GM12801 (cell line): ENCODE results near the gene PRKD1.

Experiments
- TF ChIP-seq, protein P1 (sequence below): IDR thresholded peaks from one replicate; pipeline ENCODE4 v1.5.1; 2011; ENCODE audit warnings: control low read depth; ENCODE audit not compliant: insufficient read length; ENCODE audit errors: extremely low read depth

The PRKD1 gene

DNA sequence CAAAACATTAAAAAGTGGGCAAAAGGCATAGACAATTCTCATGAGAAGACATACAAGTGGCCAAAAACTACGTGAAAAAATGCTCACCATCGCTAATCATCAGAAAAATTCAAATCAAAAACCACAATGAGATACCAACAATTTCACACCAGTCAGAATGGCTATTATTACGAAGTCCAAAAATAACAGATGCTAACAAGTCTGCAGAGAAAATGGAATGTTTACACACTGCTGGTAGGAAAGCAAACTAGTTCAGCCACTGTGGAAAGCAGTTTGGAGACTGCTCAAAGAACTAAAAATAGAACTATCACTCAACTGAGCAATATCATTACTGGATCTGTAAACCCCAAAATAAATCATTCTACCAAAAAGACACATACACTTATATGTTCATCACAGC, 76.2 kb downstream of the PRKD1 start:
- TF ChIP-seq, protein P1, sequence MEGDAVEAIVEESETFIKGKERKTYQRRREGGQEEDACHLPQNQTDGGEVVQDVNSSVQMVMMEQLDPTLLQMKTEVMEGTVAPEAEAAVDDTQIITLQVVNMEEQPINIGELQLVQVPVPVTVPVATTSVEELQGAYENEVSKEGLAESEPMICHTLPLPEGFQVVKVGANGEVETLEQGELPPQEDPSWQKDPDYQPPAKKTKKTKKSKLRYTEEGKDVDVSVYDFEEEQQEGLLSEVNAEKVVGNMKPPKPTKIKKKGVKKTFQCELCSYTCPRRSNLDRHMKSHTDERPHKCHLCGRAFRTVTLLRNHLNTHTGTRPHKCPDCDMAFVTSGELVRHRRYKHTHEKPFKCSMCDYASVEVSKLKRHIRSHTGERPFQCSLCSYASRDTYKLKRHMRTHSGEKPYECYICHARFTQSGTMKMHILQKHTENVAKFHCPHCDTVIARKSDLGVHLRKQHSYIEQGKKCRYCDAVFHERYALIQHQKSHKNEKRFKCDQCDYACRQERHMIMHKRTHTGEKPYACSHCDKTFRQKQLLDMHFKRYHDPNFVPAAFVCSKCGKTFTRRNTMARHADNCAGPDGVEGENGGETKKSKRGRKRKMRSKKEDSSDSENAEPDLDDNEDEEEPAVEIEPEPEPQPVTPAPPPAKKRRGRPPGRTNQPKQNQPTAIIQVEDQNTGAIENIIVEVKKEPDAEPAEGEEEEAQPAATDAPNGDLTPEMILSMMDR: no peak

DNA sequence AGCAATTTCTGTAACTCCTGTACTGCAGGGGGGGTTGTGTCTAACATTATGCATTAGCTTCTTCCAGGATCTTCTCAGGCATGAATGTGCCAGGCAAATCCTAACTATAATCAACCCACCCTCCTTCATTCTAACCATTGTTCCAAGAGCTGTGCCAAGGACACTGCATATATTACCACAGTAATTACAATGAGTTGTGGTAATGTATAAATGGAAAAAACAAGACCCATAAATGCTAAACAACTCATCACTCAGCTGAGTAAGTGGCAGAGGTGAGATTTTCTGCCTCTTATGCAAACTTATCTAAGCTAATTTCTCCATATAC, 80.6 kb downstream of the PRKD1 start:
- TF ChIP-seq, protein P1: no peak

- TF ChIP-seq, protein P1: no peak
Observed at GRCh38 chr14:29846339-29847055, 81.2 kb downstream of the PRKD1 start.

- TF ChIP-seq, protein P1: no peak
Observed at GRCh38 chr14:29843981-29844380, 83.7 kb downstream of the PRKD1 start.

DNA sequence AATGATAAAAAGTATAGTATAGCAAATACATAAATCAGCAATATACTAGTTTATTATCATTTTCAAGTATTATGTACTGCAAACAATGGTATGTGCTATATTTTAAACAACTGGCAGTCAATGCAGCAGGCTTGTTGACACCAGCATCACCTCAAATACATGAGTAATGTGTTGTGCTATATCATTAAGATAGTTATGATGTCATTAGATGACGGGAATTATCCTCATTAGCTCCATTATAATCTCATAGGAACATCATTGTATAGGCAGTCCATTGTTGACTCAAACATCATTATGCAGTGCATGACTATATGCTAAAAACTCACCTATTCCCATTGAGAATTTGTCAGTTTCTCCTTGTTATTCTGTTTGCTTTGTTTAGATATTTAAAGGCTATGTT, 85.4 kb downstream of the PRKD1 start:
- TF ChIP-seq, protein P1: no peak

GRCh38 chr14:29838752-29839151, 88.9 kb downstream of the PRKD1 start:
- TF ChIP-seq, protein P1: no peak

DNA sequence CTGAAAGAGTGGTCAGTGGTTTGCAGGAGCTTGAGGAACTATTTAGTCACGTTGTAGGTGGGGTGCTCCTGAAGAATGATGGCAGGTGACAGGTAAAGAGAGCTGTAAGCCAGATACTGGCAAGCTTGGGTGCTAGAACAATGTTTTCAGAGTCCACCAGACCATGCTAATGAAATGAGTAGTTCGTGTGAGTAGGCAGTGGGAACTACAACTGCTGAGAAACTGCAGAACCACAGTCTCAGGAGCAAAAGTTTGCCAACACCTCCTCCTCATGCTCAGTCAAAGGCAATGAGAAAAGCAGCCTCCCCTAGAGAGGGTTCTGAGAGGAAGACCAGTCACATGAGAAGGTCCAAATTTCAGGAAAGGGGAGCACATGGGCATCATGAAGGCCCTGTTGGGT, 91.3 kb downstream of the PRKD1 start:
- TF ChIP-seq, protein P1: no peak
